Gastroesophageal sphincter (tissue), 4 donors: Measurements from ENCODE around the gene TBP. TPM values are rescaled to one million over a fixed set of nuclear protein-coding genes. Genes with fewer than 3 reads are reported as not detected.

Source experiments
- ATAC-seq: fragments of 150-250 bp; one replicate; pipeline ENCODE4 v1.9.1; 2016; ENCODE audit warnings: mild to moderate bottlenecking, moderate library complexity
- H3K27ac ChIP-seq, 4 donors: fragments of 200-600 bp; sonication (generic) in 3 of 4; 1 replicate in 3 of 4; 2 replicates in 1 of 4; pipeline ENCODE4 v1.5.1; 2016 to 2019
- H3K27me3 ChIP-seq: fragments of 200-600 bp; sonication (generic); one replicate; pipeline ENCODE4 v1.5.1; 2019
- H3K36me3 ChIP-seq, 2 donors: fragments of 200-600 bp; sonication (generic); one replicate each; pipeline ENCODE4 v1.5.1; 2019; ENCODE audit warnings: control low read depth in 1 of 2
- H3K4me1 ChIP-seq, 3 donors: fragments of 200-600 bp; sonication (generic); 1 replicate in 2 of 3; 2 replicates in 1 of 3; pipeline ENCODE4 v1.5.1; 2016 to 2019; ENCODE audit warnings: control low read depth in 2 of 3
- H3K4me3 ChIP-seq, 2 donors: fragments of 200-600 bp; sonication (generic); one replicate each; pipeline ENCODE4 v1.5.1; 2019; ENCODE audit warnings: mild to moderate bottlenecking in 1 of 2, moderate library complexity in 1 of 2
- H3K9me3 ChIP-seq, 3 donors: fragments of 200-600 bp; sonication (generic); one replicate each; pipeline ENCODE4 v1.5.1; 2017 to 2019; ENCODE audit warnings: control low read depth in 2 of 3
- EP300 ChIP-seq: sonication (generic); formaldehyde crosslinking; IDR thresholded peaks from one replicate; pipeline ENCODE4 v1.6.1; 2017; ENCODE audit warnings: antibody characterized with exemption, mild to moderate bottlenecking
- POLR2A ChIP-seq, 2 donors: fragments of 450-650 bp; IDR thresholded peaks; one replicate each; pipeline ENCODE4 v1.6.1; 2017; ENCODE audit warnings: antibody characterized with exemption in 2 of 2, mild to moderate bottlenecking in 2 of 2, moderate library complexity in 1 of 2
- POLR2AphosphoS5 ChIP-seq: sonication (generic); formaldehyde crosslinking; IDR thresholded peaks from one replicate; pipeline ENCODE4 v1.6.1; 2017; ENCODE audit warnings: antibody characterized with exemption
- WGBS, 2 donors: methylation state at CpG; one replicate each; pipeline ENCODE4 v1.1.5; 2018; ENCODE audit warnings: low coverage in 1 of 2; 5-methylcytosine and 5-hydroxymethylcytosine counted together
- total RNA-seq, 4 donors: library from RNA; depleted of rRNA; stranded (reverse); fragments of >200 nt; gene quantifications; one replicate each; pipeline ENCODE4 v1.1.0, GENCODE V29; 2016
- TF ChIP-seq, protein P1 (sequence below), 4 experiments: fragments of 200-600 bp in 2 of 4; fragments of 450-650 bp in 2 of 4; sonication (generic) in 1 of 4; IDR thresholded peaks; one replicate each; pipeline ENCODE4 v1.5.1; 2017 to 2019; ENCODE audit warnings: antibody characterized with exemption in 4 of 4, mild to moderate bottlenecking in 2 of 4, moderate library complexity in 2 of 4

Gene TBP
- total RNA-seq, 4 donors from 2014 or later, result 12.1 to 21.8 (median 14.8) TPM

GRCh38 chr6:170529839-170530469, 24.2 kb upstream of the TBP start:
- Histone ChIP-seq H3K36me3 (peaks cover 3 to 34% of the 10 kb centered on the region in 2 donors), H3K4me1 (peaks cover 0 to 15% (median 0%) of the 10 kb centered on the region in 3 donors), H3K27me3 (no peaks in the 10 kb centered on the region), H3K9me3 (no peaks in the 10 kb centered on the region), H3K4me3 (no peak overlapping the region), H3K27ac (no peak overlapping the region)
- peak; percentile 65 for ATAC-seq
- WGBS, 2 donors, result 31% methylated on average over 3 of the region's 5 CpGs; no CpG with 5 or more reads in 1 of the 2 donors
- TF ChIP-seq POLR2A (IDR thresholded peaks at IDR 0.05), result no peak
- TF ChIP-seq POLR2AphosphoS5, result no peak
- TF ChIP-seq, protein P1, sequence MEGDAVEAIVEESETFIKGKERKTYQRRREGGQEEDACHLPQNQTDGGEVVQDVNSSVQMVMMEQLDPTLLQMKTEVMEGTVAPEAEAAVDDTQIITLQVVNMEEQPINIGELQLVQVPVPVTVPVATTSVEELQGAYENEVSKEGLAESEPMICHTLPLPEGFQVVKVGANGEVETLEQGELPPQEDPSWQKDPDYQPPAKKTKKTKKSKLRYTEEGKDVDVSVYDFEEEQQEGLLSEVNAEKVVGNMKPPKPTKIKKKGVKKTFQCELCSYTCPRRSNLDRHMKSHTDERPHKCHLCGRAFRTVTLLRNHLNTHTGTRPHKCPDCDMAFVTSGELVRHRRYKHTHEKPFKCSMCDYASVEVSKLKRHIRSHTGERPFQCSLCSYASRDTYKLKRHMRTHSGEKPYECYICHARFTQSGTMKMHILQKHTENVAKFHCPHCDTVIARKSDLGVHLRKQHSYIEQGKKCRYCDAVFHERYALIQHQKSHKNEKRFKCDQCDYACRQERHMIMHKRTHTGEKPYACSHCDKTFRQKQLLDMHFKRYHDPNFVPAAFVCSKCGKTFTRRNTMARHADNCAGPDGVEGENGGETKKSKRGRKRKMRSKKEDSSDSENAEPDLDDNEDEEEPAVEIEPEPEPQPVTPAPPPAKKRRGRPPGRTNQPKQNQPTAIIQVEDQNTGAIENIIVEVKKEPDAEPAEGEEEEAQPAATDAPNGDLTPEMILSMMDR (IDR thresholded peaks at IDR 0.05), result peak; percentile 68 to 84 (median 72)
- TF ChIP-seq EP300, result no peak

- Histone ChIP-seq H3K4me3 (no peak overlapping the region), H3K36me3 (peaks cover 10 to 64% of the 10 kb centered on the region in 2 donors), H3K27ac (no peak overlapping the region), H3K4me1 (peaks cover 0 to 15% (median 0%) of the 10 kb centered on the region in 3 donors), H3K9me3 (no peaks in the 10 kb centered on the region), H3K27me3 (no peaks in the 10 kb centered on the region)
- ATAC-seq, result peak; percentile 53
- TF ChIP-seq, protein P1 (IDR thresholded peaks at IDR 0.05), result no peak
- WGBS, 2 donors, result 39 to 43% methylated on average over 4 to 7 of the region's 7 CpGs
Measured at GRCh38 chr6:170532867-170533488, 21.2 kb upstream of the TBP start.

GRCh38 chr6:170533792-170534191, 20.4 kb upstream of the TBP start:
- TF ChIP-seq POLR2AphosphoS5, result no peak
- TF ChIP-seq, protein P1 (IDR thresholded peaks at IDR 0.05), result no peak
- TF ChIP-seq POLR2A (IDR thresholded peaks at IDR 0.05), result no peak
- TF ChIP-seq EP300, result no peak
- Histone ChIP-seq H3K4me1 (peaks cover 0 to 15% (median 0%) of the 10 kb centered on the region in 3 donors), H3K27ac (no peak overlapping the region), H3K36me3 (peaks cover 10 to 72% of the 10 kb centered on the region in 2 donors), H3K9me3 (no peaks in the 10 kb centered on the region), H3K27me3 (no peaks in the 10 kb centered on the region), H3K4me3 (no peak overlapping the region)
- WGBS, 2 donors, result 62 to 100% methylated on average over 2 of the region's 2 CpGs
- no peak for ATAC-seq

- WGBS, 2 donors, result 88 to 92% methylated on average over 4 to 5 of the region's 5 CpGs
- no peak for ATAC-seq
- Histone ChIP-seq H3K4me1 (peaks cover 0 to 10% (median 0%) of the 10 kb centered on the region in 3 donors), H3K9me3 (no peaks in the 10 kb centered on the region), H3K27ac (no peak overlapping the region), H3K4me3 (no peak overlapping the region), H3K27me3 (no peaks in the 10 kb centered on the region), H3K36me3 (peaks cover 10 to 85% of the 10 kb centered on the region in 2 donors)
- no peak for TF ChIP-seq EP300
- TF ChIP-seq POLR2AphosphoS5, result no peak
Measured at GRCh38 chr6:170535004-170535403, 19.2 kb upstream of the TBP start.

DNA sequence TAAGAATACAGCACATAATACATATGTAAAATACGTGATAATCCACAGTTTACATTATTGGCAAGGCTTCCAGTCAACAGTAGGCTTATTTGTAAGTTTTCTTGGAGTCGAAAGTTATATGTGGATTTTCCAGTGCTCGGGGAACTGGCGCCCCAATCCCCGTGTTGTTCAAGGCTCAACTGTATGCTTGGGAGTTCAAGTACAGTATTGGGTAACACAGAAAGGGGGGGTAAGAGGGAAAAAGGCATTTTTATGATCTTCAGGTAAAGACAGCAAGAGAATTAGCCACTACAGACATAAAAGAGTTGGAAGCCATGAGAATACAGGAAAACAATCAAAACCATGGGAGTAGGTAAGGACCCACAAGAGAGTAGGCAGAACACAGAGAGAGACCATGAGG, 17.5 kb upstream of the TBP start:
- TF ChIP-seq POLR2A (IDR thresholded peaks at IDR 0.05), result no peak
- TF ChIP-seq POLR2AphosphoS5, result no peak
- TF ChIP-seq, protein P1 (IDR thresholded peaks at IDR 0.05), result no peak
- TF ChIP-seq EP300, result no peak
- no peak for ATAC-seq
- no peak overlapping the region for H3K4me3 ChIP-seq
- no peaks in the 10 kb centered on the region for H3K27me3 ChIP-seq
- H3K27ac ChIP-seq, result no peak overlapping the region
- no peaks in the 10 kb centered on the region for H3K9me3 ChIP-seq
- whole genome bisulfite sequencing, 2 donors, result 69 to 82% methylated on average over 5 of the region's 5 CpGs
- peaks cover 13 to 97% of the 10 kb centered on the region in 2 donors for H3K36me3 ChIP-seq
- peaks cover 0 to 12% (median 0%) of the 10 kb centered on the region in 3 donors for H3K4me1 ChIP-seq
